Measurements from ENCODE around the gene C10orf53. TPM values are rescaled to one million over a fixed set of nuclear protein-coding genes. Genes with fewer than 3 reads are reported as not detected.
A peak's percentile ranks its signal among the peaks of the same experiment; 100 is the strongest.
"Not testable (repeated sequence)": the region's sequence is repeated elsewhere in the genome, so short reads cannot be mapped to it uniquely, and the experiment has no call there.

The C10orf53 gene
- total and polyA plus RNA-seq, 12 donors = not detected

DNA sequence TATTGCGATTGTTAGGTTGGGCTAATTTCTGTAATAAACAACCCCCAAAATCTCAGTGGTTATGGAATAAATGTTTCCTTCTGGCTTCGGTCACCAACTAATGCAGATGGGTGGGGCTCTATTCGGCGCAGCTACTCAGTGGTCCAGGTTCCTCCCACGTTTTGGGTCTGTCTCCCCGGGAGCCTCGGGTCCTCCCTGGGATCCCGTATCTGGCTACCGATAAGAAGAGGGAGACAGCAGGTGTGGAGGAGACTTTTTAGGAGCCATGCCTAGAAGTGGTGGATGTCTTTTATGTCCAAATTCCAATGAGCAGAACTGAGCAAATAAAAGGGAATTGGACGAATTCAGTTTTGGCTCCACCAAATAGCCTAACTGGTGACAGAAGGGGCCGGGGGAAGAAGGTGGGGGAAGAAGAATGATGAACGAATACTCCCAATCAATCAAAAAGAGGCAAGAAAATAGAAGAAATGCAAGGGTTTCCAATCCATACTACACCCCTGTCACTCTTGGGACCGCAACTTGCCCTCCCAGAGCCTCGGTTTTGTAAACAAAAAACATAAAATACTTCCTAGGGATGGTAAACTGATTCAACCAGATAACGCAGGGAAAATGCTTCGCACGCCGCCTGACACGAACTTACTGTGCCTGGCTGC lies 498 bp upstream of the C10orf53 start:
- no peak for ATAC-seq
- TF ChIP-seq, protein P1, sequence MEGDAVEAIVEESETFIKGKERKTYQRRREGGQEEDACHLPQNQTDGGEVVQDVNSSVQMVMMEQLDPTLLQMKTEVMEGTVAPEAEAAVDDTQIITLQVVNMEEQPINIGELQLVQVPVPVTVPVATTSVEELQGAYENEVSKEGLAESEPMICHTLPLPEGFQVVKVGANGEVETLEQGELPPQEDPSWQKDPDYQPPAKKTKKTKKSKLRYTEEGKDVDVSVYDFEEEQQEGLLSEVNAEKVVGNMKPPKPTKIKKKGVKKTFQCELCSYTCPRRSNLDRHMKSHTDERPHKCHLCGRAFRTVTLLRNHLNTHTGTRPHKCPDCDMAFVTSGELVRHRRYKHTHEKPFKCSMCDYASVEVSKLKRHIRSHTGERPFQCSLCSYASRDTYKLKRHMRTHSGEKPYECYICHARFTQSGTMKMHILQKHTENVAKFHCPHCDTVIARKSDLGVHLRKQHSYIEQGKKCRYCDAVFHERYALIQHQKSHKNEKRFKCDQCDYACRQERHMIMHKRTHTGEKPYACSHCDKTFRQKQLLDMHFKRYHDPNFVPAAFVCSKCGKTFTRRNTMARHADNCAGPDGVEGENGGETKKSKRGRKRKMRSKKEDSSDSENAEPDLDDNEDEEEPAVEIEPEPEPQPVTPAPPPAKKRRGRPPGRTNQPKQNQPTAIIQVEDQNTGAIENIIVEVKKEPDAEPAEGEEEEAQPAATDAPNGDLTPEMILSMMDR (IDR thresholded peaks at IDR 0.05) = no peak
- 12 to 14% methylated on average over 19 of the region's 19 CpGs for WGBS, 2 donors
- Histone ChIP-seq H3K9me3 (peaks cover 0 to 26% (median 0%) of the 10 kb centered on the region in 11 donors), H3K4me3 (peak overlapping the region in 4 of 10 donors; percentile 5 to 24 (median 14)), H3K36me3 (no peaks in the 10 kb centered on the region), H3K4me1 (no peaks in the 10 kb centered on the region), H3K27ac (no peak overlapping the region), H3K27me3 (peaks cover 0 to 49% (median 29%) of the 10 kb centered on the region in 7 donors)
- DNase-seq = no peak
- intact Hi-C loops (cut with DNase I) = no loop called here

DNA sequence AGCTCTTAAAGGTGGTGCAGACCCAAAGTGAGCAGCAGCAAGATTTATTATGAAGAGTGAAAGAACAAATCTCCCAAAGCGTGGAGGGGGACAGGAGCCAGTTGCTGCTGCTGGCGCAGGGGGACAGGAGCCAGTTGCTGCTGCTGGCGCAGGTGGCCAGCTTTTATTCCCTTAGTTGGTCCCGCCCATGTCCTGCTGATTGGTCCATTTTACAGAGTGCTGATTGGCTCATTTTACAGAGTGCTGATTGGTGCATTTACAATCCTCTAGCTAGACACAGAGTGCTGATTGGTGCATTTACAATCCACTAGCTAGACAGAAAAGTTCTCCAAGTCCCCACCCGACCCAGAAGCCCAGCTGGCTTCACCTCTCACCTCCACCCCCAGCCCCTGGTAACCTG lies 3.0 kb downstream of the C10orf53 start:
- intact Hi-C loops (cut with DNase I); DNase-seq; H3K4me3 ChIP-seq; H3K36me3 ChIP-seq; H3K27ac ChIP-seq; H3K4me1 ChIP-seq; ATAC-seq: not testable (repeated sequence)
- WGBS, 2 donors = 72% methylated on average over 5 of the region's 5 CpGs
- Histone ChIP-seq H3K9me3 (peaks cover 0 to 43% (median 5%) of the 10 kb centered on the region in 11 donors), H3K27me3 (peaks cover 0 to 31% (median 24%) of the 10 kb centered on the region in 7 donors)

DNA sequence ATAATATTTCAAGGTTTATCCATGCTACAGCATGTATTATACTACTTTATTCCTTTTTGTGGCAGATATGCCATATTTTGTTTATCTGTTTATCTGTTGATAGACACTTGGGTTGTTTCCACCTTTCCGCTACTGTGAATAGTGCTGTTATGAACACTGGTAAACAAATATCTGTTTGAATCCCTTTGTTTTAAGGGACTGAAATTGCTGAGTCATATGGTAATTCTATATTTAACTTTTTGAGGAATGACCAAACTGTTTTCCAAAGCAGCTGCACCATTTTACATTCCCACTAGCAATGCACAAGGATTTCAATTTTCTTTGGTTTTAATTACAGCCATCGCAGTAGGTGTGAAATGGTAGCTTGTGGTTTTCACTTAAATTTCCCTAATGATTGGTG lies 3.4 kb downstream of the C10orf53 start:
- no peak for DNase-seq
- peaks cover 0 to 31% (median 24%) of the 10 kb centered on the region in 7 donors for H3K27me3 ChIP-seq
- no peak for ATAC-seq
- peaks cover 0 to 43% (median 5%) of the 10 kb centered on the region in 11 donors for H3K9me3 ChIP-seq
- no peak overlapping the region for H3K27ac ChIP-seq
- H3K36me3 ChIP-seq = no peaks in the 10 kb centered on the region
- no peaks in the 10 kb centered on the region for H3K4me1 ChIP-seq
- 92 to 97% methylated on average over 2 of the region's 2 CpGs for WGBS, 2 donors
- H3K4me3 ChIP-seq = no peak overlapping the region
- TF ChIP-seq, protein P1 (IDR thresholded peaks at IDR 0.05) = no peak
- intact Hi-C loops (cut with DNase I) = no loop called here

DNA sequence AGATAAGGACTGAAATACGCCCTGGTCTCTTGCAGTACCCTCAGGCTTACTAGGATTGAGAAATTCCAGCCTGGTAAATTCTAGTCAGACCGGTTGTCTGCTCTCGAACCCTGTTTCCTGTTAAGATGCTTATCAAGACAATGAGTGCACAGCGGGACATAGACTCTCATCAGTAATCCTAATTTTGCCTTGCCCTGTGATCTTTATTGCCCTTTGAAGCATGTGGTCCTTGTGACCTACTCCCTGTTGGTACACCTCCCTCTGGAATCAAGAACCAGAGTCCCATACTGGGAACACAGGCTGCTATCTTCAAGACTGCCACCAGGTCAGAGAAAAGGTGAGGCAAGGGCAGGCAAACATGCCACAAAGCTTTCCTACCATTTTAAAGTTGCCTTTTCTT lies 7.2 kb downstream of the C10orf53 start:
- peaks cover 0 to 47% (median 44%) of the 10 kb centered on the region in 7 donors for H3K27me3 ChIP-seq
- ATAC-seq = no peak
- H3K4me3 ChIP-seq = no peak overlapping the region
- TF ChIP-seq, protein P1 (IDR thresholded peaks at IDR 0.05) = no peak
- DNase-seq = no peak
- no peak overlapping the region for H3K27ac ChIP-seq
- H3K36me3 ChIP-seq = no peaks in the 10 kb centered on the region
- H3K9me3 ChIP-seq = peaks cover 0 to 34% (median 4%) of the 10 kb centered on the region in 11 donors
- whole genome bisulfite sequencing, 2 donors = 65 to 73% methylated on average over 4 of the region's 4 CpGs
- intact Hi-C loops (cut with DNase I) = no loop called here
- H3K4me1 ChIP-seq = no peaks in the 10 kb centered on the region

DNA sequence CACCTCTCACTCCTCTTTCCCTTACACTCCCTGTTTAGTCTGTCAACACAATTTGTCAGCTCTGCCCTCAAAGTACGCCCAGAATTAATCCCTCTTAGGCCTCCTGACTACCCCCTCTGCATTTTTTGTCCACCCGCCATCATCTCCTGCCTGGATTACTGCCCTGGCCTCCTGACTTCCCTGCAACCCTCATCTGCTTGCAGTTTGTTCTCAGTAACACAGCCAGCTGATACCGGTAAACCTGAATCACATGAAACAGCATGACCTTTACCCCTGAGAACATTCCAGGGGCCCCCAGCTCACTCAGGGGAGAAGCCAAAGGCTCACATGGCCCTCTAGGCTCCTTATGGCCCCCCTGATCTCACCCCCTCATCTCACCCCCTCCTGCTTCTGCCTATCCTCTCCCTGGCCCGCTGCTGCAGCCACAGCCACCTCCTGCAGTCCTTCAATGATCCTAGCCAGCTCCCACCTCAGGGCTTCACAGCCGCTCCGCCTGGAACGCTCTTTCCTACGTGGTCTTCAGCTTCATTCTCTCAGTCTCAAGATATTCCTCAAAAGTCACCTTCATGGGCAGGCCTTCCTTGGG lies 8.9 kb downstream of the C10orf53 start:
- ATAC-seq = no peak
- H3K27me3 ChIP-seq = peaks cover 0 to 64% (median 55%) of the 10 kb centered on the region in 7 donors

More for the DNA sequence above, 8.9 kb downstream of the C10orf53 start:
- Histone ChIP-seq H3K4me1 (no peaks in the 10 kb centered on the region), H3K9me3 (peaks cover 0 to 26% (median 4%) of the 10 kb centered on the region in 11 donors), H3K27ac (no peak overlapping the region), H3K4me3 (no peak overlapping the region), H3K36me3 (no peaks in the 10 kb centered on the region)
- 13 to 16% methylated on average over 8 of the region's 8 CpGs for WGBS, 2 donors
- DNase-seq = no peak
- TF ChIP-seq, protein P1 (IDR thresholded peaks at IDR 0.05) = no peak
- intact Hi-C loops (cut with DNase I) = no loop called here
